Subcutaneous adipose tissue (tissue), 4 donors: Measurements from ENCODE around the gene TMPRSS7. TPM values are rescaled to one million over a fixed set of nuclear protein-coding genes. Genes with fewer than 3 reads are reported as not detected.

Experiments
- total RNA-seq, 4 donors: library from RNA; depleted of rRNA; stranded (reverse); fragments of >200 nt; gene quantifications; one replicate each; pipeline ENCODE4 v1.1.0, GENCODE V29; 2016
- TF ChIP-seq, protein P1 (sequence below): fragments of 450-650 bp; IDR thresholded peaks from one replicate; pipeline ENCODE4 v1.5.1; 2016; ENCODE audit warnings: low read depth, mild to moderate bottlenecking, control low read depth, antibody characterized with exemption, moderate library complexity

The TMPRSS7 gene
- total RNA-seq: not detected

DNA sequence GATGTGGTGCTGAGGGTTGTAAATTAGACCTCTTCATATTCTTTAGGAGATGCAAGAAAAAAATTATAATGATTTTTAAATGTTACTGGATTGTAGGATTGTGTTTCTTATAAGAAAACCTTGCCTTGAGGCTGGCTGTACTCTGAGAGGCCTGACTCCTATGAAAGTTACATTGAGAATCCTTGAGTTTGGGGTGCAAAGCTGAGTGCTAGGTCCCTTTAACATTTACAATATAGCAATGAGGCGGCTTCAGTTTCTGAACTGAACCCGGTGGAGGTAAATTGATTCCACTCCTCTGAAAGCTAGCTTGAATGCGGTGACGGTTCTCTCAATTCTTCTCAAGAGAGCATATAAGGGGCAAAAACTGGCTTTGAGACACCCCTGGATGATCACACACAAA lies at the start of gene TMPRSS7:
TSS of gene TMPRSS7 (plus strand) at position 301 of the 400 bp plus-strand sequence. CDS start 110 bp downstream, outside the sequence.
- TF ChIP-seq, protein P1, sequence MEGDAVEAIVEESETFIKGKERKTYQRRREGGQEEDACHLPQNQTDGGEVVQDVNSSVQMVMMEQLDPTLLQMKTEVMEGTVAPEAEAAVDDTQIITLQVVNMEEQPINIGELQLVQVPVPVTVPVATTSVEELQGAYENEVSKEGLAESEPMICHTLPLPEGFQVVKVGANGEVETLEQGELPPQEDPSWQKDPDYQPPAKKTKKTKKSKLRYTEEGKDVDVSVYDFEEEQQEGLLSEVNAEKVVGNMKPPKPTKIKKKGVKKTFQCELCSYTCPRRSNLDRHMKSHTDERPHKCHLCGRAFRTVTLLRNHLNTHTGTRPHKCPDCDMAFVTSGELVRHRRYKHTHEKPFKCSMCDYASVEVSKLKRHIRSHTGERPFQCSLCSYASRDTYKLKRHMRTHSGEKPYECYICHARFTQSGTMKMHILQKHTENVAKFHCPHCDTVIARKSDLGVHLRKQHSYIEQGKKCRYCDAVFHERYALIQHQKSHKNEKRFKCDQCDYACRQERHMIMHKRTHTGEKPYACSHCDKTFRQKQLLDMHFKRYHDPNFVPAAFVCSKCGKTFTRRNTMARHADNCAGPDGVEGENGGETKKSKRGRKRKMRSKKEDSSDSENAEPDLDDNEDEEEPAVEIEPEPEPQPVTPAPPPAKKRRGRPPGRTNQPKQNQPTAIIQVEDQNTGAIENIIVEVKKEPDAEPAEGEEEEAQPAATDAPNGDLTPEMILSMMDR: no peak

DNA sequence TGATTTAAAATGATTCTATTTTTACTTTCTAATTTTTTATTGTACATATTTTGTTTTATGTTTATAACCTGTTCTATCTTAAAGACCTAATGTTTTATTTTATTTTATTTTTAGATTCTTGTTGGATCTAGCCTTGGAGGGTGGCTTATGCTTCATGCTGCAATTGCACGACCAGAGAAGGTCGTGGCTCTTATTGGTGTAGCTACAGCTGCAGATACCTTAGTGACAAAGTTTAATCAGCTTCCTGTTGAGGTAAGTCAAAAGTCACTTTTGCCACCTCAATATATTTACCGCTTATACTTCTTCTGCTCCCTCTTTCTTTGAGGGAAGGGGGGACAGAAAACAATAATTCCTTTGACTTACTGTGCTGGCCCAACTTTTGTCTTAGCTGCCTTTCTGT lies 47.7 kb upstream of the TMPRSS7 start:
- TF ChIP-seq, protein P1: no peak

DNA sequence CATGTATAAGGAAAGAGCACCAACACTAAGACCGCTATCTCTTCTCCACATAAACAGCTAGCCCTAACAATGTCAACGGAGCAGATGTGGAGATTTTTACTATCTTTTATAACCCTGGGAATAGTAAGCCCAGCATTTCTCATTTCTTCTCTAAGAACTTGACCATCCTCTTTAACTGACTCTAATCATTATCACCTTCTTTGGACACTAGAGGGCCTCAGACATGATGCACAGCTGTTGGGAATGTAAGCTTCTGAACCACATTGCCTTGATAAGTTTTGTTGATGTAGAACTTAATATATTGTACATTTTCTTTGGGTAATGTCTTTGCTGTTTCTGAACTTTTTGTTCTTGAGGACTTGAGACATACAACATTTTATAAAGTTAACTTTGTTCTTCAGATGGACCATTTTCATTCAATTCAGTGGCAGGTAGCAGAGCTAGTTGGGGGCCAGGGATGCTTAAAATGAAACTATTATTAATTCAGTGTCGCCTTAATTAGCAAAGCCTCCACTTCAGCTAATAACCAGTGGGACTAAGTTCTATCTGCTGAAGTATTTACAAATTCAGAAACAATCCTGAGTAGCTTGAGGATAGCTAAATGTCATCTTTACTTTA lies 45.4 kb upstream of the TMPRSS7 start:
- TF ChIP-seq, protein P1: no peak

DNA sequence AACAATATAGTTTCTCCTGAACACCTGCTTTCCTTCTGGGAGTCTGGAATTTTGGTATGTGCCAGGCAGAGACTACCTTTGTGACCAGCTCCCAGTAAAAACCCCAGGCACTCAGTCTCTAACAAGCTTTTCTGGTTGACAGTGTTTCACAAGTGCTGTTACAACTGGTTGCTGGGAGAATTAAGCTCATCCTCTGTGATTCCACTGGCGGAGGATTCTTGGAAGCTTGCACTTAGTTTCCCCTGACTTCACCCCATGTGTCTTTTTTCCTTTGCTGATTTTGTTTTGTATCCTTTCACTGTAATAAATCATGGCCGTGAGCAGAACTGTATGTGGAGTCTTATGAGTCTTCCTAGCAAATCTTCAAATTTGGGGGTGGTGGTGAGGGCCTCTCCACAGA lies 41.5 kb upstream of the TMPRSS7 start:
- TF ChIP-seq, protein P1: no peak

- TF ChIP-seq, protein P1: no peak
Measured at GRCh38 chr3:111998636-111999483, 35.7 kb upstream of the TMPRSS7 start, which contains the start of gene TAGLN3. Gene TAGLN3, plus strand, starts transcription at chr3:111998922. Its CDS starts 501 bp downstream, at chr3:111999423.

GRCh38 chr3:111999484-112000324 lies 34.8 kb upstream of the TMPRSS7 start:
- TF ChIP-seq, protein P1: no peak
